Activated CD8-positive, alpha-beta memory T cell treated with anti-CD3 and anti-CD28 coated beads, Interleukin-2, amount 50 U/mL, for 4 hours (primary cell): ENCODE measurements around the gene GRAMD1A.
"Not testable (repeated sequence)": the region's sequence is repeated elsewhere in the genome, so short reads cannot be mapped to it uniquely, and the experiment has no call there.

Experiments
- DNase-seq: peaks from one replicate; pipeline ENCODE4 v3.0.0-alpha.2; 2020

GRAMD1A gene

GRCh38 chr19:34979819-34980640, 20.1 kb upstream of the GRAMD1A start:
- DNase-seq: no peak

- DNase-seq: no peak
These were observed 17.8 kb upstream of the GRAMD1A start for GRCh38 chr19:34982275-34982674.

- no peak for DNase-seq
These were observed 16.3 kb upstream of the GRAMD1A start for GRCh38 chr19:34983786-34984185.

GRCh38 chr19:34984287-34984686, 15.8 kb upstream of the GRAMD1A start:
- no peak for DNase-seq

GRCh38 chr19:34985249-34986022, 14.7 kb upstream of the GRAMD1A start:
- DNase-seq: no peak

GRCh38 chr19:34988119-34988518, 12.0 kb upstream of the GRAMD1A start:
- DNase-seq: no peak

GRCh38 chr19:34989298-34989697, 10.8 kb upstream of the GRAMD1A start:
- no peak for DNase-seq

- DNase-seq: no peak
These were observed 9.4 kb upstream of the GRAMD1A start for GRCh38 chr19:34990578-34991192.

GRCh38 chr19:34991542-34992333, 8.4 kb upstream of the GRAMD1A start:
- no peak for DNase-seq

- not testable (repeated sequence) for DNase-seq
These were observed 7.5 kb upstream of the GRAMD1A start for GRCh38 chr19:34992582-34992981.

GRCh38 chr19:34994286-34994642, 5.9 kb upstream of the GRAMD1A start:
- no peak for DNase-seq

- DNase-seq: no peak
These were observed 5.2 kb upstream of the GRAMD1A start for GRCh38 chr19:34994643-34995541.

- no peak for DNase-seq
These were observed 4.6 kb upstream of the GRAMD1A start for GRCh38 chr19:34995551-34995950.

- no peak for DNase-seq
These were observed 3.0 kb upstream of the GRAMD1A start for GRCh38 chr19:34997071-34997617.

- DNase-seq: not testable (repeated sequence)
These were observed 1.9 kb upstream of the GRAMD1A start for GRCh38 chr19:34998224-34998623.

- DNase-seq: no peak
These were observed 1.2 kb upstream of the GRAMD1A start for GRCh38 chr19:34998777-34999497.

GRCh38 chr19:35000338-35000646, 169 bp downstream of the GRAMD1A start:
- no peak for DNase-seq

GRCh38 chr19:35000647-35001501, 751 bp downstream of the GRAMD1A start:
- peak; percentile 56 for DNase-seq

GRCh38 chr19:35002037-35002535, 2.0 kb downstream of the GRAMD1A start:
- no peak for DNase-seq
